GM12872 (cell line): ENCODE results near the gene CHMP4B.

Source experiments
- TF ChIP-seq, protein P1 (sequence below): IDR thresholded peaks from 3 replicates; pipeline ENCODE4 v1.5.1; 2011; ENCODE audit warnings: low read depth, mild to moderate bottlenecking, low read length, moderate library complexity; ENCODE audit not compliant: insufficient read depth

CHMP4B gene

DNA sequence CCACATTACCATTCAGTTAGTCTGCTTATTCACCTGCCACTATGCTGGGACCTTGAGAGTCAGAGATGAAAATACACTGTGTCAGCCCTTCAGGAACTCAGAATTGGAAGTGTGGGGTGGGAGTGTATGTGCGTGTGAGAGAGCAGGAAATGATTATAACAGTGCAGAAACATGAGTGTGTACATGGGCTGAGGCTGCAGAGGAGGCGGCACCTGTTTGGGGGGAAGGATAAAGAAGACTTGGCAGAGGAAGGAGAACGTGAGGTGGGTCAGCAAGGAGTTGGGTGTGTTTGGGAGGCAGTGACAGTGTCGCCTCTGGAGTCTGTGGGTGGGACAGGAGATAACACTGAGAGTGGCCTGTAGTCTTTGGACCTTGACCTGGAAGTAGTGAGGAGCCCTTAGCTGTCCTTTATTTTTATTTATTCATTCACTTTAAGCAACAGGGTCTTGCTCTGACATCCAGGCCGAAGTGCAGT is 3.1 kb downstream of the CHMP4B start:
- TF ChIP-seq, protein P1, sequence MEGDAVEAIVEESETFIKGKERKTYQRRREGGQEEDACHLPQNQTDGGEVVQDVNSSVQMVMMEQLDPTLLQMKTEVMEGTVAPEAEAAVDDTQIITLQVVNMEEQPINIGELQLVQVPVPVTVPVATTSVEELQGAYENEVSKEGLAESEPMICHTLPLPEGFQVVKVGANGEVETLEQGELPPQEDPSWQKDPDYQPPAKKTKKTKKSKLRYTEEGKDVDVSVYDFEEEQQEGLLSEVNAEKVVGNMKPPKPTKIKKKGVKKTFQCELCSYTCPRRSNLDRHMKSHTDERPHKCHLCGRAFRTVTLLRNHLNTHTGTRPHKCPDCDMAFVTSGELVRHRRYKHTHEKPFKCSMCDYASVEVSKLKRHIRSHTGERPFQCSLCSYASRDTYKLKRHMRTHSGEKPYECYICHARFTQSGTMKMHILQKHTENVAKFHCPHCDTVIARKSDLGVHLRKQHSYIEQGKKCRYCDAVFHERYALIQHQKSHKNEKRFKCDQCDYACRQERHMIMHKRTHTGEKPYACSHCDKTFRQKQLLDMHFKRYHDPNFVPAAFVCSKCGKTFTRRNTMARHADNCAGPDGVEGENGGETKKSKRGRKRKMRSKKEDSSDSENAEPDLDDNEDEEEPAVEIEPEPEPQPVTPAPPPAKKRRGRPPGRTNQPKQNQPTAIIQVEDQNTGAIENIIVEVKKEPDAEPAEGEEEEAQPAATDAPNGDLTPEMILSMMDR, result no peak

DNA sequence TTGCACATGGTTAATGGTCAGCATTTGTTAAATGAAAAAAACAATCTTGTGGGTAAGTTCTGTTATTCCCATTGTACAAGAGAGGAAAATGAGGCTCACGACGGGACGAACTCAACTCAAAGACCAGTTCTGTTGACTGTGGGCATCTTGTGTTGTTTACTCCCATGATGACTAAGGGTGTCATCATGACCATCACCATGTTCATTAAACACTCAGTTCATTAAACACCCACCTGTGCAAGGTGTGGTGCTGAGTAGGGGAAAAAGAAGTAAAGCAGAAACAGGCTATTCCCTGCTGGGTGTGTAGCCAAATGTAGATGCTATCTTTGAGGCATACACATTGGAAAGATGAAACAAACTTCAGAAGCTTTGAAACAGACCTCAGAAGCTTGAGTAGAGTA is 4.5 kb downstream of the CHMP4B start:
- TF ChIP-seq, protein P1, result no peak

DNA sequence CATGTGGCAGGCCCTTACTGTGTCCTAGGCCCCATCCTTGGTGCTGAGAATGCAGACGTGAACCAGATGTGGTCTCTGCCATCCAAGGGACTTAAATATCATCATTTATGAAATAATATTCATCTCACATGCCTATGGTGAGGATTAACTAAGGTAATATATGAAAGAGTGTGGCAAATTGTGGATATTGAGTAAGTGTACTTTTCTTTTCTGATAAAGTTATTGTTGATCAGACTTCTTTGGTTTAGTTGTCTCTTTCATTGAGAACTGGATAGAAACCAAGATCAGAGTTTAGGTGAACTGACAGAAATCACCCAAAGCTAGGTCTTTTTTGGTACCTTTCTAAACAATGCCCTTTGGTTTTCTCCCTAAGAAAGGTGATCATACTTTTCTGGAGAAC is 5.0 kb downstream of the CHMP4B start:
- TF ChIP-seq, protein P1, result no peak

DNA sequence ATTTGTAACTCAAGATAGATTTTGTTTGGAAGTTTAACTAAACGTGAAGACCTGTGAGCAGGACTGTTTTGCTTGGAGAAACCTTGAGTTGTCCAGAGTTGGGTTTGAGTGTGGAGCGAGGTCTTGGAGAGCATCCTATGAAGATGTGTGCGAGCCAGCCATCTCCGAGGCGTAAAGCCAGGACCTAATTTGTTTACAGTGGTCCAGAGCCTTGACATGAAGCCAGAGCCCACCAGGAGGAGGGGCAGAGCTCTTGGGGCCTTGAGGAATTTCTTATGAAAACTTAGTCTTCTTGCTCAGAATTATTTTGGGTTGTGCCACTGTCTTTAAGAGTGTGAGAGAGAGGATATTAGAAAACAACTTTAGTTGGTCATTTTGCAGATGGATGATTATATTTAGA is 6.3 kb downstream of the CHMP4B start:
- TF ChIP-seq, protein P1, result no peak

DNA sequence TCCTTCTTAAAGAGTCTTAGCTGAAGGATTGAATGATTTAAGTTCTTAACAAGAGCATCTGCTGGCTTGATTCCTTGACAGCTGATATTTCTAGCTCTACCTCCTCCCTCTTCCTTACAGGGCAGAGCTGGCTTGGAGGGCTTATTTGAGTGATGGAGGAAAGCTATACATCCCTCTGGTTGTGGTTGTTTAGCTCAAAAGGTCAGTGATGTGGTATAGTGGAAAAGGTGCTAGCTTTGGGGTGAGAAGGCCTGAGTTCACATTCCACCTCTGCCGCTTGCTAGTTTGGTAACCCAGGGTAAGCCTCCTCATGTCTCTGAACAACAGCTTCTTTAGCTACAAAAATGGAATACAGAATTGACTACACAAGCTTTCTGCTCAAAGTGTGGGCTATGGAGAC is 8.3 kb downstream of the CHMP4B start:
- TF ChIP-seq, protein P1, result no peak

DNA sequence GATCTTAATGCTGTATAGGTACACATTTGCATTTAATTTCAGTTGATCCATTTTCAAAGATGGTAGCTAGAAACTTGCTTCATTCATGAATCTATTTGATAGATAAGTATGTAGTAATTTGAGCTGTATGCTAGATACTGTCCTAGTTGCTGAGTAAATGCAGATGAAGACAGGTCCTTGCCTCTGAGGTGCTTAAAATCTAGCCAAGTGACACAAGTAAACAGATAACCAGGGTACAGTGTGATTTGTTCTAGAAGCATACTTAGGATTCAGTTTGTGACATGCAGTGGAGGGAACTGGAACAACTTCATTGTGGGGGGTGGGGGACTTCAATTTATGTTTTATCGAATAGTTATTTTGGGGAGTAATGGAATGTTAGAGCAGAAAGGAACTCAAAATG is 9.2 kb downstream of the CHMP4B start:
- TF ChIP-seq, protein P1, result no peak

DNA sequence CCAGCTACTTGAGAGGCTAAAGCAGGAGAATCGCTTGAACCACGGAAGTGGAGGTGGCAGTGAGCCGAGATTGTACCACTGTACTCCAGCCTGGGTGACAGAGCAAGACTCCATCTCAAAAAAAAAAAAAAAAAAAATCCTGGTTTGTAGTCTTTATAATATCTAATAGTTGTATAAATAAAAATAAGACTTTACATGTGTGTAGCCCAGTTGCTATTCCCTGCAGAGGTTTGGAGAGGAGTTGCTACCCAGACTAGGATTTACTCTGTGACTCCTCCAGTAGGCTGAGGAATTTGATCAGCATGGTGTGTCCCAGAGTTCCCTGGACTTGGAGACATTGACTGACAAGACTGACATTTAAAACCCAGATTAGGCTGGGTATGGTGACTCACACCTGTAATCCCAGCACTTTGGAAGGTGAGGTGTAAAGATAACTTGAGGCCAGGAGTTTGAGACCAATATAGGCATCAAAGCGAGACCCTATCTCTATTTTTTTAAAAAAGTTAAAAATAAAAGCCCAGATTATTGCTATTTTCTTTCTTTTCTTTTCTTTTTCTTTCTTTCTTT is 10.2 kb downstream of the CHMP4B start:
- TF ChIP-seq, protein P1, result no peak
